GM10266 (cell line): ENCODE results near the gene TMEM40.
"Not testable (repeated sequence)": the region's sequence is repeated elsewhere in the genome, so short reads cannot be mapped to it uniquely, and the experiment has no call there.

Experiments used
- DNase-seq: peaks from one replicate; pipeline ENCODE4 v3.0.0; 2012; ENCODE audit errors: extremely low spot score
- CTCF ChIP-seq: IDR thresholded peaks from 2 replicates; pipeline ENCODE4 v1.5.1; 2012; ENCODE audit warnings: mild to moderate bottlenecking, low read depth; ENCODE audit not compliant: control insufficient read depth, insufficient read depth; ENCODE audit errors: missing control alignments

Gene TMEM40

DNA sequence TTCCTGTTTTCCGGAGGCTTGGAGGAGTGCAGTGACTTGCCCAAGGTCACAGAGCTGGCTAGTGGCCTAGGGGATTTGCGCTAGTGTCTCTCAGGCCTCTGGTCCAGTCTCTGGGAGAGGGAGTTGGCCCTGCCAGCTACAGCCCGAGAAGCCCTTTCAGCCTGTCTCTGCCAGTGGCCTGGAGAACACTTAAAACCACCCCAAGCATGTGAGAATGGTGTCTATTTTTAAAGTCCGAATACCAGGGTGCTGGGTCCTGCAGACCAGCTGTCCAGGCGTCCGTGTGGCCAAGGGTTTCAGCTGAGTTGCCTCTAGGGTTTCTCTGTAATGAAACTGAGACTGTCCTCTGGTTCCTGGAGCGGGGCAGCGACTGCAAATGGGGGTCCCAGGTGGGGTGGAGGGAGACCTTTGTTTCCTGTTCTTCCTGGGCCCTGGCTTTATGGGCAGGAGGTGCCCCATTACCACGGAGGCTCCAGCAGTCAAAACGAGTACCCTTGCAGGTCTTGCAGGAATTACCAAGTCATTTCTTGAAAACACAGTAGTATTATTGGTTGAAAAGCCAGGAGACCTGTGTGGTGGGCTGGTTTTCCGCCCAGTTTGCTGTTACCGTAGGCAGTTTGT, 39.6 kb upstream of the TMEM40 start:
- no peak for TF ChIP-seq CTCF
- no peak for DNase-seq

DNA sequence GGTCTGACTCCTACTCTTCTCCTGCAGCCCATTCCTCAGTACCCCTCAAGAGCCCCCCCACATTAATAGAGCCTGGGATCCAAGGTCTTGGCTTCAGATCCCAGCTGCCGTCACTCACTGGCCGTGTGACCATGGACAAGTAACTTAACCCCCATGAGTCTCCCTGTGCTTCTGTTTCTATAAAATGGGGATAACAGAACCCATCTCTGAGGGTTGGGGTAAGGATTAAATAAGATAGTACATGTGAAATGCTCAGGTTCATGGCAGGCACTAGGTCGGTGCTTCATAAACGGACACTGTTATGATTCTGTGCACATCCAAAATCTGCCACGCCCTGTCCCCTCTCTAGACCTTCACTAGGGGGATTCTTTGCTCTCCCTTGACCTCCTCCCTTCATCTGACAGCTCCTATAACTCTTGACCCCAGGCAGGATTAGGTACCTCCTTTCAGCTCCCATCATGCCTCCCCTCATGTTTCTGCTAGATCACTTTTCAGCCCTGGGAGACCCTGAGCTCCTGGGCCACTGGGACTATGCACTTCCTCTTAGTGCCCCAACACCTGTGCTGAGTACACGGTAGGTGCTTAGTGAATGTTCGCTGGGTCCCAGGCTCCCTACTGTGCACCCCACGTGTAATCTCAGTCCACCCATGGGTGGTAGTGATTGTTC, 39.0 kb upstream of the TMEM40 start:
- no peak for DNase-seq

GRCh38 chr3:12797124-12797891, 38.2 kb upstream of the TMEM40 start:
- no peak for TF ChIP-seq CTCF
- DNase-seq = no peak

More for the DNA sequence above, 39.0 kb upstream of the TMEM40 start:
- no peak for TF ChIP-seq CTCF

DNA sequence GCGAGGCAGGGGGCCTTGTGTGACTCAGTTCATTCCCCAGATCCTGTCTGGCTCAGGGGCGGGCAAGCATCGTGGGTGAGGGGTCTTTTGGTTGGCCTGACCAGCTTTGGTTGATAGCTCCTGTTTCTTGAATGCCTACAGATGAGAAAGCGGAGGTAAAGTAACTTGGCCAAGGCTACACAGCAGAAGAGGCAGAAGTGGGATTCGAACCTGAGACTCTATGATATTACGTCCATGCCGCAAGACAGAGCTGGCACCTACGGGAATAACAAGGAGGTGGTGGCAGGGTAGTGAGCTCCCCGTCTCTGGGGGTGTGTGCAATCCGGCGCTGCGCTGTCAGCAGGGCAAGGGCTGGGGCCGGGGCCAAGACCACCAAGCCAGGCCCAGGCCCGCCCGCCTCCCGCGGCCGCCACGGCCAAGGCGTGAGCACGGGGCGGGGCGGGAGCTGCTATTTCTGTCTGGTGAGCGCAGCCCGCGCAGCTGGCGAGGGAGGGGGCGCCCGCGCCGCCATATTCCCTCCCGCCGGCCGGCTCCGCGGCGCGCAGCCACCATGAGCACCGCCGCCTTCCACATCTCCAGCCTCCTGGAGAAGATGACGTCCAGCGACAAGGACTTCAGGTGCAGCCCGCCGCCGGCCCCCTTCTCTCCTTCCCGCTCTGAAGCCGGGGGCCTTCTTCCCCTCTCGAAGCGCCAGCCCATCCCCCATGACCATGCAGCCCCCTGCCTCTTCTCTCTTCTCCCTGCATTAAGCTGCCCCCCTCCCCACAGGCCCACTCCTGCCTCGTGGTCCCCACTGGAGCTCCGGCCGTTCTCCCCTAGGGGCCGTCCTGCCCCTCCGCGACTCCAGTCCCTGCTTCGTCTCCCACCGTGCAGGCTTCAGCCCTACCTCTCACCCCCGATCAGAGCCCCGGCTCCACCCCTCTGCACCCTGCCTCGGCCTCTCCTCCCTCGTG, 37.4 kb upstream of the TMEM40 start, which contains the start of gene CAND2:
TSS of gene CAND2 (plus strand) at position 510 of the 953 bp plus-strand sequence. CDS start at position 551, 41 bp downstream.
- no peak for TF ChIP-seq CTCF
- no peak for DNase-seq

GRCh38 chr3:12793701-12794100, 34.6 kb upstream of the TMEM40 start:
- no peak for TF ChIP-seq CTCF
- DNase-seq = no peak

DNA sequence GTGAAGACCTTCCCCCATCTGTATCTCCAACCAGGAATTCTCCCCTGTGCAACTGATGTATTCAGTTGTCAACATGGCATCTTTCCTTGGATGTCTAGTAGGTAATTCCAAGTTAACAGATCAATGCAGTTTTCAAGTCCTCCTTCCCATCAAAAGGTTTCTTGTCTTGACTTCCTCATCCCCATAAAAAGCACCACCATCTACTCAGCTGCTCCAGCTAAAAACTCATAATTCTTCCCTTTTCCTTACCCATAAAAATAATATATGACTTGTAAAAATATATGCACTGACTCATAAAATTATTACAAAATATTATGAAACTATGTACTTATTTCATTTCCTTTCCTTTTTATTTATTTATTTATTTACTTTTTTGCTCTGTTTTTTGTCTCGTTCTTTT, 32.4 kb upstream of the TMEM40 start:
- no peak for DNase-seq
- no peak for TF ChIP-seq CTCF

- DNase-seq = not testable (repeated sequence)
Observed at GRCh38 chr3:12787967-12788690, 29.1 kb upstream of the TMEM40 start.
